ENCODE results near the gene GPX2.

DNA sequence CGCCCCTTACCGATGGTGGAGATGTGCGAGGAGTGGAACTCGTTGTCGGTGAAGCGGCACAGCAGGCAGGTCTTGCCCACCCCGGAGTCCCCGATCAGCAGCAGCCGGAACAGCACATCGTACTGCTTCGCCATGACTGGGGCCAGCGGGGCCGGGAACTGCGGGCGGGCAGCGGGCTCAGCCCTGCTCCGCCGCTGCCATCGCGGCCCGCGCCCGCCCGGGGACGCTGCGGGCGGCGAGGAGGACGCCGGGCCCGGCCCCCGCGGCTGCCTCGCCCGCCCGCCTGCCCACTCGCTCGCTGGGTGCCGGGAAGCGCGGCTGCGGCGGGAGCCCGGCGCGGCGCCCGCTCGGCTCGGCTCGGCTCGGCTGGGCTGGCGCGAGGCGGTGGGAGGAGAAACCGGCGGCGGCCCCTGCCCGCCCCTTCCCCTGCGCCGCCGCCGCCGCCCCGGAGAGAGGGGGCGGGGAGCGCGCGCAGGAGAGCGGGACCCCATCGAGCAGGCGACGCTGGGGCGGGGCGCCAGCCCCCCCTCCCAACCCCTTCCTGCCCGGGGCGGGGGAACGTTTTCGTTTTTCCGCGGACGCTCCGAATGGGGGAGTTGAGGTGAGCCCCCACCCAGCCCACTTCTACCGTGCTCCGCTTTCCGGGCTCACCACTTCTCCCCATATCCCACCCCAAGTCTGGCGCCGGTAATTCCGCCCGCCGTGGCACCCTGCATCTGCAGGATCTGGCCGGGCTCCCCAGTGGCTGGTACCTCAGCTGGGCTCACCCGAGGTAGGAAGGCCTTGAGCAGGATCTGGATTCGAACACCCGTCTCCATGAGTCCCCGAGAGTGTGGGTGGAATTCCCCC lies 29.6 kb upstream of the GPX2 start, which contains the start of gene RAB15:
- TF ChIP-seq CTCF (IDR thresholded peaks at IDR 0.05) (no peak), SIN3A (IDR thresholded peaks at IDR 0.05; ENCODE audit: borderline replicate concordance, insufficient read depth, low read depth, low read length) (no peak)
- TF ChIP-seq, protein P1, sequence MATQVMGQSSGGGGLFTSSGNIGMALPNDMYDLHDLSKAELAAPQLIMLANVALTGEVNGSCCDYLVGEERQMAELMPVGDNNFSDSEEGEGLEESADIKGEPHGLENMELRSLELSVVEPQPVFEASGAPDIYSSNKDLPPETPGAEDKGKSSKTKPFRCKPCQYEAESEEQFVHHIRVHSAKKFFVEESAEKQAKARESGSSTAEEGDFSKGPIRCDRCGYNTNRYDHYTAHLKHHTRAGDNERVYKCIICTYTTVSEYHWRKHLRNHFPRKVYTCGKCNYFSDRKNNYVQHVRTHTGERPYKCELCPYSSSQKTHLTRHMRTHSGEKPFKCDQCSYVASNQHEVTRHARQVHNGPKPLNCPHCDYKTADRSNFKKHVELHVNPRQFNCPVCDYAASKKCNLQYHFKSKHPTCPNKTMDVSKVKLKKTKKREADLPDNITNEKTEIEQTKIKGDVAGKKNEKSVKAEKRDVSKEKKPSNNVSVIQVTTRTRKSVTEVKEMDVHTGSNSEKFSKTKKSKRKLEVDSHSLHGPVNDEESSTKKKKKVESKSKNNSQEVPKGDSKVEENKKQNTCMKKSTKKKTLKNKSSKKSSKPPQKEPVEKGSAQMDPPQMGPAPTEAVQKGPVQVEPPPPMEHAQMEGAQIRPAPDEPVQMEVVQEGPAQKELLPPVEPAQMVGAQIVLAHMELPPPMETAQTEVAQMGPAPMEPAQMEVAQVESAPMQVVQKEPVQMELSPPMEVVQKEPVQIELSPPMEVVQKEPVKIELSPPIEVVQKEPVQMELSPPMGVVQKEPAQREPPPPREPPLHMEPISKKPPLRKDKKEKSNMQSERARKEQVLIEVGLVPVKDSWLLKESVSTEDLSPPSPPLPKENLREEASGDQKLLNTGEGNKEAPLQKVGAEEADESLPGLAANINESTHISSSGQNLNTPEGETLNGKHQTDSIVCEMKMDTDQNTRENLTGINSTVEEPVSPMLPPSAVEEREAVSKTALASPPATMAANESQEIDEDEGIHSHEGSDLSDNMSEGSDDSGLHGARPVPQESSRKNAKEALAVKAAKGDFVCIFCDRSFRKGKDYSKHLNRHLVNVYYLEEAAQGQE (IDR thresholded peaks at IDR 0.05; ENCODE audit: insufficient read depth in 1 of 2, low read depth in 2 of 2, low read length in 1 of 2) = no peak

Data from Panc1 (cell line).